ENCODE data around the gene RBM33. TPM values are rescaled to one million over a fixed set of nuclear protein-coding genes. Genes with fewer than 3 reads are reported as not detected.

The RBM33 gene
- total RNA-seq, 2 donors from 2014 or later = 56.9 to 60.2 TPM

- H3K27me3 ChIP-seq = no peaks in the 10 kb centered on the region
- H3K9ac ChIP-seq (ENCODE audit: low read depth in 2 of 2, low read length in 2 of 2) = no peak overlapping the region
- H3K27ac ChIP-seq = no peak overlapping the region
- no peak for DNase-seq
- H3K4me1 ChIP-seq = peaks cover under 1% of the 10 kb centered on the region
- no peaks in the 10 kb centered on the region for H3K9me3 ChIP-seq
- H3K4me3 ChIP-seq = no peak overlapping the region
- H3K36me3 ChIP-seq = peaks cover 20% of the 10 kb centered on the region
- intact Hi-C loops (cut with DNase I) = no loop called here
- TF ChIP-seq CTCF (IDR thresholded peaks at IDR 0.05) = no peak
These were observed 96.6 kb downstream of the RBM33 start for GRCh38 chr7:155741082-155741481.

- no peaks in the 10 kb centered on the region for H3K27me3 ChIP-seq
- peaks cover 20% of the 10 kb centered on the region for H3K36me3 ChIP-seq
- DNase-seq = no peak
- intact Hi-C loops (cut with DNase I) = no loop called here
- H3K9ac ChIP-seq (ENCODE audit: low read depth in 2 of 2, low read length in 2 of 2) = no peak overlapping the region
- no peak for TF ChIP-seq CTCF (IDR thresholded peaks at IDR 0.05)
- no peaks in the 10 kb centered on the region for H3K4me1 ChIP-seq
- no peak overlapping the region for H3K4me3 ChIP-seq
- no peak overlapping the region for H3K27ac ChIP-seq
- no peaks in the 10 kb centered on the region for H3K9me3 ChIP-seq
These were observed 97.3 kb downstream of the RBM33 start for GRCh38 chr7:155741805-155742204.

GRCh38 chr7:155743177-155743576 lies 98.7 kb downstream of the RBM33 start:
- Histone ChIP-seq H3K4me1 (no peaks in the 10 kb centered on the region), H3K27ac (no peak overlapping the region), H3K4me3 (no peak overlapping the region), H3K9me3 (no peaks in the 10 kb centered on the region), H3K27me3 (no peaks in the 10 kb centered on the region), H3K36me3 (peaks cover 20% of the 10 kb centered on the region), H3K9ac (ENCODE audit: low read depth in 2 of 2, low read length in 2 of 2) (no peak overlapping the region)
- DNase-seq = no peak
- intact Hi-C loops (cut with DNase I) = no loop called here
- TF ChIP-seq CTCF (IDR thresholded peaks at IDR 0.05) = no peak

GRCh38 chr7:155744971-155745683 lies 100.7 kb downstream of the RBM33 start:
- H3K36me3 ChIP-seq = peaks cover 20% of the 10 kb centered on the region
- DNase-seq = no peak
- intact Hi-C loops (cut with DNase I) = no loop called here

GRCh38 chr7:155745737-155746136 lies 101.3 kb downstream of the RBM33 start:
- intact Hi-C loops (cut with DNase I) = no loop called here
- peaks cover 17% of the 10 kb centered on the region for H3K36me3 ChIP-seq
- no peak for TF ChIP-seq CTCF (IDR thresholded peaks at IDR 0.05)

More at GRCh38 chr7:155744971-155745683, 100.7 kb downstream of the RBM33 start:
- Histone ChIP-seq H3K27ac (no peak overlapping the region), H3K4me3 (no peak overlapping the region), H3K9ac (ENCODE audit: low read depth in 2 of 2, low read length in 2 of 2) (no peak overlapping the region), H3K9me3 (no peaks in the 10 kb centered on the region), H3K4me1 (no peaks in the 10 kb centered on the region), H3K27me3 (no peaks in the 10 kb centered on the region)
- no peak for TF ChIP-seq CTCF (IDR thresholded peaks at IDR 0.05)

More at GRCh38 chr7:155745737-155746136, 101.3 kb downstream of the RBM33 start:
- no peak for DNase-seq
- Histone ChIP-seq H3K4me3 (no peak overlapping the region), H3K27ac (no peak overlapping the region), H3K9ac (ENCODE audit: low read depth in 2 of 2, low read length in 2 of 2) (no peak overlapping the region), H3K27me3 (no peaks in the 10 kb centered on the region), H3K4me1 (no peaks in the 10 kb centered on the region), H3K9me3 (no peaks in the 10 kb centered on the region)
